HG03025 (cell line): Measurements from ENCODE around the gene ZNF569.

Experiments
- ATAC-seq: cut with Tn5 transposase; IDR thresholded peaks from one replicate; pipeline ENCODE4 v1.9.1; 2021; ENCODE audit warnings: mild to moderate bottlenecking, moderate library complexity; ENCODE audit not compliant: unreplicated experiment, low FRiP score

Gene ZNF569

GRCh38 chr19:37466798-37467607, at the start of gene ZNF569:
Gene ZNF569 (minus strand): TSS chr19:37467444. CDS start chr19:37444921, 22,523 bp downstream.
- ATAC-seq: peak; percentile 65

- no peak for ATAC-seq
These were observed 46.2 kb upstream of the ZNF569 start for GRCh38 chr19:37513397-37513796.

- no peak for ATAC-seq
These were observed 44.6 kb upstream of the ZNF569 start for GRCh38 chr19:37511821-37512220.

GRCh38 chr19:37511186-37511585, 43.9 kb upstream of the ZNF569 start:
- no peak for ATAC-seq

GRCh38 chr19:37507167-37507464, 39.9 kb upstream of the ZNF569 start:
- ATAC-seq: no peak

- no peak for ATAC-seq
These were observed 39.3 kb upstream of the ZNF569 start, which contains the start of gene ZNF793 for GRCh38 chr19:37506387-37507166. Gene ZNF793 (plus strand): TSS chr19:37506939. CDS start chr19:37523440, 16,501 bp downstream.

- no peak for ATAC-seq
These were observed 38.7 kb upstream of the ZNF569 start for GRCh38 chr19:37505958-37506386.

GRCh38 chr19:37492213-37492612, 25.0 kb upstream of the ZNF569 start:
- no peak for ATAC-seq

- ATAC-seq: no peak
These were observed 17.3 kb upstream of the ZNF569 start for GRCh38 chr19:37484406-37485168.

GRCh38 chr19:37472165-37472564, 4.9 kb upstream of the ZNF569 start:
- no peak for ATAC-seq

GRCh38 chr19:37470216-37470615, 3.0 kb upstream of the ZNF569 start:
- no peak for ATAC-seq

- ATAC-seq: peak; percentile 59
These were observed 1.9 kb upstream of the ZNF569 start, which contains the start of gene ZNF570 for GRCh38 chr19:37468961-37469777. Gene ZNF570 (plus strand): TSS chr19:37469356. CDS start chr19:37470355, 999 bp downstream.

GRCh38 chr19:37467608-37468090, 405 bp upstream of the ZNF569 start:
- ATAC-seq: no peak

GRCh38 chr19:37466277-37466797, 907 bp downstream of the ZNF569 start:
- no peak for ATAC-seq

GRCh38 chr19:37452500-37453245, 14.6 kb downstream of the ZNF569 start:
- ATAC-seq: no peak

- ATAC-seq: no peak
These were observed 53.7 kb downstream of the ZNF569 start for GRCh38 chr19:37413313-37414084.

GRCh38 chr19:37412700-37413099, 54.5 kb downstream of the ZNF569 start:
- ATAC-seq: no peak
